ENCODE measurements around the gene IL37. TPM values are rescaled to one million over a fixed set of nuclear protein-coding genes. Genes with fewer than 3 reads are reported as not detected.
"Not testable (repeated sequence)": the region's sequence is repeated elsewhere in the genome, so short reads cannot be mapped to it uniquely, and the experiment has no call there.

The IL37 gene
- total RNA-seq, 2 experiments from 2014 or later = not detected

DNA sequence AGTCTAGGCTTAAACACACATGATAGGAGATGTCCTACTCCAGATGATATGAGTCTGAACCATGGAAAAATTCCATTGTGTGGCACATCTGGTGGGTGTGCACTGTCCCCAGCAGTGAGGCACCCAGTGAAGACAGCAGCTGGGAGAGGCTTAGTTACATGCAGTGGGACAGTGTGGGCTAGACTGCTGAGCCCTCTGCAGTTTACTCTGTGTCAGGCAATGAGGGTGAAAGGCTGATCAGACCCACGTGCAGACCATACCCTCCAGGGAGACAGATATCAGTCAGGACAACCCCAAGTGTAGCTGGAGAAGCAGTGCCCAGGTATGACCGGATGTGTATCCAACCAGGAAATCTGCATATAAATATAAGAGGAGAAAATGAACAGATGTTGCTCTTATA lies 13.4 kb downstream of the IL37 start:
- POLR2A ChIA-PET = no interaction called here
- intact Hi-C loops (cut with DNase I, micrococcal nuclease) = no loop called here
- peaks cover 2% of the 10 kb centered on the region for H3K27me3 Mint-ChIP-seq
- no peak overlapping the region for H3K4me3 Mint-ChIP-seq
- no peak for DNase-seq
- no peak for ATAC-seq
- CTCF ChIA-PET = interaction anchor here (1.8 to 4.0 kb wide), 2 partner anchors 17 kb away, joined by 4 to 20 read pairs; no protein-coding TSS in a partner anchor
- no peaks in the 10 kb centered on the region for H3K4me1 Mint-ChIP-seq
- peaks cover 2% of the 10 kb centered on the region for H3K9me3 Mint-ChIP-seq (ENCODE audit: low read depth)
- peaks cover 2% of the 10 kb centered on the region for H3K36me3 Mint-ChIP-seq (ENCODE audit: low read depth)
- no peak overlapping the region for H3K27ac Mint-ChIP-seq

DNA sequence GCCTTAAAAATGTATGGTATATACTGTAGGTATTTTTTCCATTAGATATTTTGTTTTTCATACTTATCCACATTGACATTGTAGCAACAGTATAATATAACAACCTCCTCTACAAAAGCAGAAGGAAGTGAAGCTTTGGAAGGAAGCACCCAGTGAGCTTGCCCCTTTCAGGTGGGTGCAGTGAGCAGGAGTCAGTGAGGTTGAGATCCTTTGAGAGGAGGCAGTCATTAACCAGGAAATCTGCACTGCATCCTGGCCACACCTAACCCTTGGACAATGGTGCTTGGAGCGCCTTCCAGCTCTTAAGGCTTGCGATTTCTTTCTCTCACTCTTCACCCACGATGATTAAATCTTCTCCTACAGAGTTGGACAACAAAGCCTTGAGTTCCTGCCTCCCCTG lies 13.9 kb downstream of the IL37 start:
- Mint-ChIP-seq H3K27me3 (peaks cover 2% of the 10 kb centered on the region), H3K36me3 (ENCODE audit: low read depth) (no peaks in the 10 kb centered on the region), H3K9me3 (ENCODE audit: low read depth) (peaks cover under 1% of the 10 kb centered on the region), H3K4me1 (no peaks in the 10 kb centered on the region), H3K27ac (no peak overlapping the region), H3K4me3 (no peak overlapping the region)
- CTCF ChIA-PET = interaction anchor here (1.0 to 4.0 kb wide), 4 partner anchors 17 to 175 kb away, joined by 3 to 20 read pairs (median 6); no protein-coding TSS in a partner anchor
- POLR2A ChIA-PET = interaction anchor here (0.6 kb wide), 1 partner anchor 8 kb away, joined by 3 read pairs; no protein-coding TSS in a partner anchor
- ATAC-seq = no peak
- DNase-seq = no peak
- intact Hi-C loops (cut with DNase I, micrococcal nuclease) = no loop called here

DNA sequence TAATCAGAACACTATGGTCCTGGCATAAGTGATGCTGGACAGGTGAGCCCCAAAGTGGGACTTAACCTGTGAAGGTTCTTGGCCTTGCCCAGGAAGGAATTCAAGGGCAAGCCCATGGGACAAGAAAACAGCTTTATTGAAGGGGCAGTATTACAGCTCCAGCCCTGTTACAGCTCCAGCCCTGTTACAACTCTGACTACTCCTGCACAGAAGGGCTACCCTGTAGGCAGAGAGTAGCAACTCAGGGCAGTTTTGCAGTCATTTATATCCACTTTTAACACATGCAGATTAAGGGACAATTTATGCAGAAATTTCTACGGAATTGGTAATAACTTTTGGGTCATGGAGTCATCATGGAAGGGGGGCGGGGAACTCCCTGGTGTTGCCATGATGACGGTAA lies 15.7 kb downstream of the IL37 start:
- CTCF ChIA-PET = interaction anchor here (2.0 to 4.0 kb wide), 2 partner anchors 15 to 41 kb away, joined by 8 to 20 read pairs; no protein-coding TSS in a partner anchor
- Mint-ChIP-seq H3K4me3 (no peak overlapping the region), H3K27ac (no peak overlapping the region), H3K27me3 (peaks cover 2% of the 10 kb centered on the region), H3K9me3 (ENCODE audit: low read depth) (no peaks in the 10 kb centered on the region), H3K4me1 (no peaks in the 10 kb centered on the region), H3K36me3 (ENCODE audit: low read depth) (no peaks in the 10 kb centered on the region)
- intact Hi-C loops (cut with DNase I, micrococcal nuclease) = no loop called here
- POLR2A ChIA-PET = interaction anchor here (0.7 kb wide), 2 partner anchors 1135 to 1902 kb away, joined by 3 read pairs; no protein-coding TSS in a partner anchor
- ATAC-seq (no peak), DNase-seq (no peak)

DNA sequence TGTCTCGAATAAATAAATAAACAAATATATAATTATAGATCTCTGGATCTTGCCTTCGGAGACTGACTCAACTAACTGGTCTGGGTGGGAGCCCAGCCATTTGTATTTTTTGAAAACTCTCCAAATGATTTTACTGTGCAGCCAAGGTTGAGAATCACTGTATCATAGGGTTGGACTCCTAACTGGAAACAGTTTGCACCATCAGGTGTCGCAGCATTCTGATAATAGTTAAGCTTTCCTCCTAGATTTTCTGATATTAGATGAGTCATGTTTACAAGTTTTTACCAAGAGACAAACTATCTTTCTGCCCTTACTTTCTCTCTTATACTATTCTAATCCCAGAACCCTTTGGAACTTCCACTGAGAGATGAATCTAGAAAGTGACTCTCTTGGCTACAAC lies 16.8 kb downstream of the IL37 start:
- H3K4me3 Mint-ChIP-seq = no peak overlapping the region
- peaks cover 2% of the 10 kb centered on the region for H3K27me3 Mint-ChIP-seq
- CTCF ChIA-PET = interaction anchor here (4.0 kb wide), 1 partner anchor 14 kb away, joined by 20 read pairs; no protein-coding TSS in a partner anchor
- no peaks in the 10 kb centered on the region for H3K9me3 Mint-ChIP-seq (ENCODE audit: low read depth)
- H3K4me1 Mint-ChIP-seq = no peaks in the 10 kb centered on the region
- DNase-seq = no peak
- no peak for ATAC-seq
- H3K27ac Mint-ChIP-seq = no peak overlapping the region
- intact Hi-C loops (cut with DNase I, micrococcal nuclease) = no loop called here
- POLR2A ChIA-PET = interaction anchor here (0.7 kb wide), 1 partner anchor 9 kb away, joined by 4 read pairs; no protein-coding TSS in a partner anchor
- H3K36me3 Mint-ChIP-seq (ENCODE audit: low read depth) = no peaks in the 10 kb centered on the region

DNA sequence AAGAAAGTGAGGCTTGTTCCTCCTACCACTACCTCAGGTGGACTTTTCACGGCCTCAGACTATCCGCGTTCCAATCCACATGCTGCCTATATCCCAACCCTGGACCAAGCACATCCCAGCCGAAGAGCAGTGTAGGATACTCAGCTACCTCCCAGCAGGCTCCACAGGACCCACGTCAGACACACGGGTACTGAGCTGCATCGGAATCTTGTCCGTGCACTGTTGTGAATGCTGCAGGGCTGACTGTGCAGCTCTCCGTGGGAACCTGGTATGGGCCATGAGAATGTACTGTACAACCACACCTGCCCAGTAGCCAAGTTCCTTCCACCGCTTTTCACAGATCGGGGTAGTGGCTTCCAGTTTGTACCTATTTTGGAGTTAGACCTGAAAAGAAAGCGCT lies 22.3 kb downstream of the IL37 start:
- CTCF ChIA-PET = no interaction called here
- Mint-ChIP-seq H3K9me3 (ENCODE audit: low read depth) (no peaks in the 10 kb centered on the region), H3K27me3 (no peaks in the 10 kb centered on the region), H3K36me3 (ENCODE audit: low read depth) (no peaks in the 10 kb centered on the region), H3K27ac (no peak overlapping the region), H3K4me1 (no peaks in the 10 kb centered on the region), H3K4me3 (no peak overlapping the region)
- intact Hi-C loops (cut with DNase I, micrococcal nuclease) = no loop called here
- POLR2A ChIA-PET = no interaction called here
- DNase-seq (no peak), ATAC-seq (no peak)

DNA sequence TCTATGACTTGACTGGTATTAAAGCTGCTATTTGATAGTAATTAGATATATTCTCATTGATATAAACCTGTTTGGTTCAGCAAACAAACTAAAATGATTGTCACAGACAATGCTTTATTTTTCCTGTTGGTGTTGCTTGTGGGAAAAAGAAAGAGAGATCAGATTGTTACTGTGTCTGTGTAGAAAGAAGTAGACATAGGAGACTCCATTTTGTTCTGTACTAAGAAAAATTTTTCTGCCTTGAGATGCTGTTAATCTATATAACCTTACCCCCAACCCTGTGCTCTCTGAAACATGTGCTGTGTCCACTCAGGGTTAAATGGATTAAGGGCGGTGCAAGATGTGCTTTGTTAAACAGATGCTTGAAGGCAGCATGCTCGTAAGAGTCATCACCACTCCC lies 23.2 kb downstream of the IL37 start:
- not testable (repeated sequence) for H3K36me3 Mint-ChIP-seq (ENCODE audit: low read depth); ATAC-seq; H3K4me3 Mint-ChIP-seq

DNA sequence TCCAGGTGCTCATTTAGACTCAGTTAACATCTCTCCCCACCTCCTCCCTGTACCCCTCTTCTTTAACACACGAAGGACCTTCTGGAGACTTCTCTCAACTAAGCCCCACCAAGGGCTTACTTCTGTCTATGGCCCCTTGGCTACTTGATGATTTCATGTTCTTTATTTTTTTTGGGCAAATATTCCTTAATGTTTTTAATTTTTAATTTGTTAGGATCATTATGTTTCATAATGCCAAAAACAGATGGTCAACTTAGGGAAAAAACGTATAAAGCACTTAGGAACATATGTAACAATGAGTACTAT lies 25.9 kb downstream of the IL37 start:
- Mint-ChIP-seq H3K27me3 (no peaks in the 10 kb centered on the region), H3K36me3 (ENCODE audit: low read depth) (no peaks in the 10 kb centered on the region), H3K4me3 (no peak overlapping the region), H3K9me3 (ENCODE audit: low read depth) (no peaks in the 10 kb centered on the region), H3K4me1 (no peaks in the 10 kb centered on the region), H3K27ac (no peak overlapping the region)
- intact Hi-C loops (cut with DNase I, micrococcal nuclease) = no loop called here
- ChIA-PET CTCF (no interaction called here), POLR2A (no interaction called here)
- DNase-seq (no peak), ATAC-seq (no peak)

More for the DNA sequence above, 23.2 kb downstream of the IL37 start:
- POLR2A ChIA-PET; DNase-seq; H3K27me3 Mint-ChIP-seq; H3K4me1 Mint-ChIP-seq; CTCF ChIA-PET; intact Hi-C loops (cut with DNase I, micrococcal nuclease); H3K27ac Mint-ChIP-seq; H3K9me3 Mint-ChIP-seq (ENCODE audit: low read depth): not testable (repeated sequence)

DNA sequence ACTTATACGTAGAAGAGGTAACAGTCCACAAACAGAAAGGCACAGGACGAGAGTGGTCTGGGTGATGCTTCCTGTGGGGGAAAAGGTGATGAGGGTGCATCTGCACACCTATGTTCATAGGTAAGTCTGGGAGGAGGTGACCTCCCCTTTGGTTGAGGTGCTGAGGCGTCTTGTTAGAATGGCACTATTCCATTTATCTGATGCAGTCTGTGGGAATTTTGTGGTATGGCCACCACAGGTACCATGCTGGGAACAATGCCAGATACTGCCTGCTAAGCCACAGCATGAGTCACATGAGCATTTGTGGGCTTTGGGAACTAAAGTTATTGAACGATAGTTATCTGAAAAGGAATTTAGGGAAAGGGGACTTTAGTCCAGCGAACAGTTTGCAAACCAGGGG lies 27.9 kb downstream of the IL37 start:
- ChIA-PET POLR2A (no interaction called here), CTCF (interaction anchor here (0.5 to 5.0 kb wide), 3 partner anchors 36 to 190 kb away, joined by 4 to 94 read pairs (median 6); no protein-coding TSS in a partner anchor)
- Mint-ChIP-seq H3K36me3 (ENCODE audit: low read depth) (no peaks in the 10 kb centered on the region), H3K4me3 (no peak overlapping the region), H3K27me3 (no peaks in the 10 kb centered on the region), H3K4me1 (no peaks in the 10 kb centered on the region), H3K9me3 (ENCODE audit: low read depth) (no peaks in the 10 kb centered on the region), H3K27ac (no peak overlapping the region)
- no peak for ATAC-seq
- intact Hi-C loops (cut with DNase I, micrococcal nuclease) = no loop called here
- no peak for DNase-seq

DNA sequence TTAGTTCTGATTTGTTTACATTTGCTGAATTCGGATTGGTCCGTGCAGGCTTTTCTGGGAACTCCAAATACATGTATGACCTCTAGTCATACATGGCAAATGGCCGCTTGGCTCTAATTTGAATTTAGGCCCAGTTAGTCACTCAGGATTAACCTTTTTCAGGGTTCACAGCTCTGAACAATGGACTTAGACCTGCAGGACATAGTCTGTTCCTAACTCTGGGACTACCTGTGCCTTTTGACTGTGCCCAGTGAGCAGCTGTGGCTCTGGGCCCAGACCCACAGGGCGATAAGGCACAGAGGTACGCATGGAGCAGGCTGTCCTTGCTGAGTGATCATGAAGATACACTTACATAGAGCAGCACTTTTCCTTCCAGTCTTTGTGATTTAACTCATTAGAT lies 28.5 kb downstream of the IL37 start:
- CTCF ChIA-PET = interaction anchor here (1.1 to 5.0 kb wide), 4 partner anchors 17 to 190 kb away, joined by 3 to 94 read pairs (median 30); no protein-coding TSS in a partner anchor
- intact Hi-C loops (cut with DNase I, micrococcal nuclease) = no loop called here
- Mint-ChIP-seq H3K4me3 (no peak overlapping the region), H3K4me1 (no peaks in the 10 kb centered on the region), H3K27ac (no peak overlapping the region), H3K9me3 (ENCODE audit: low read depth) (no peaks in the 10 kb centered on the region), H3K36me3 (ENCODE audit: low read depth) (no peaks in the 10 kb centered on the region), H3K27me3 (no peaks in the 10 kb centered on the region)
- POLR2A ChIA-PET = no interaction called here
- no peak for DNase-seq
- ATAC-seq = no peak

DNA sequence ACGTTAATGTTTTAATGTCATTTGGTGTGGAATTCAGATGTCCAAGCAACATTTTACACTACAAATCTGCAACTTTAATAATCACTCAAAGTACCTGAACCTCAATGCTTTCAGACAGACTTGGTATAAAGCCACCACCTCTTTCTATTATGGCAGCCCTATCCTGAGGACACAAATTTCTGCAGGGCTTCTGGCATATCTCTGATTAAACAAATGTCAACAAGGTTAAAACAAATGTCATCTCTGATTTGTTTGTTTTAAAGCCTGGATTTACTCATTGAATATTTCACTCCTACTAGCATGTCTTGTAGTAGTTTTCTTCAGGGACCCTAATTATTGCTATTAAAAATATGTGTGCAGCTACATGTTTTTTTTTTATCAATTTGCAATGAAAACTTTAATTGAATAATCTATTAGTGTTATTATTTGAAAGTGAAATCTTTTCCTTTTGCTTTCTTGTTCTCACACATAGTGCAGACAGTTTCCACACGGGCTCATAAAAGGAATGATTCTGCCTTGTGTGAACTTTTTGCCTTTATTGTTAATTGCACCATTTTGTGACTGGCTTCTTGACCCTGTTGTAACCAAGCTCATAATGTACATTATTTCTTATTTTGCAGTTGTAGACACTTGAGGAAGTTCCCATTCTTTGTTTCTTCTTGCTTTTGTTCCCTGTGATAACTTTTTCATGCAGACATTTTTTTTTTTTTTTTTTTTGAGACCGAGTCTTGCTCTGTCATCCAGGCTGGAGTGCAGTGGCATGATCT lies 30.1 kb downstream of the IL37 start:
- no peak for DNase-seq
- no peaks in the 10 kb centered on the region for H3K36me3 Mint-ChIP-seq (ENCODE audit: low read depth)
- ChIA-PET CTCF (interaction anchor here (0.5 to 5.0 kb wide), 58 partner anchors 8 to 590 kb away, joined by 3 to 94 read pairs (median 4); partner anchors contain the start of genes CKAP2L, IL36G and IL37), POLR2A (interaction anchor here (1.0 kb wide), 1 partner anchor 191 kb away, joined by 4 read pairs; no protein-coding TSS in a partner anchor)
- ATAC-seq = no peak
- no peaks in the 10 kb centered on the region for H3K4me1 Mint-ChIP-seq
- no peak overlapping the region for H3K27ac Mint-ChIP-seq
- H3K27me3 Mint-ChIP-seq = no peaks in the 10 kb centered on the region
- H3K9me3 Mint-ChIP-seq (ENCODE audit: low read depth) = no peaks in the 10 kb centered on the region
- no peak overlapping the region for H3K4me3 Mint-ChIP-seq
- intact Hi-C loops (cut with DNase I, micrococcal nuclease) = loop anchor here (1.0 to 2.0 kb wide), 3 partner anchors 56 to 192 kb away; no protein-coding TSS in a partner anchor

DNA sequence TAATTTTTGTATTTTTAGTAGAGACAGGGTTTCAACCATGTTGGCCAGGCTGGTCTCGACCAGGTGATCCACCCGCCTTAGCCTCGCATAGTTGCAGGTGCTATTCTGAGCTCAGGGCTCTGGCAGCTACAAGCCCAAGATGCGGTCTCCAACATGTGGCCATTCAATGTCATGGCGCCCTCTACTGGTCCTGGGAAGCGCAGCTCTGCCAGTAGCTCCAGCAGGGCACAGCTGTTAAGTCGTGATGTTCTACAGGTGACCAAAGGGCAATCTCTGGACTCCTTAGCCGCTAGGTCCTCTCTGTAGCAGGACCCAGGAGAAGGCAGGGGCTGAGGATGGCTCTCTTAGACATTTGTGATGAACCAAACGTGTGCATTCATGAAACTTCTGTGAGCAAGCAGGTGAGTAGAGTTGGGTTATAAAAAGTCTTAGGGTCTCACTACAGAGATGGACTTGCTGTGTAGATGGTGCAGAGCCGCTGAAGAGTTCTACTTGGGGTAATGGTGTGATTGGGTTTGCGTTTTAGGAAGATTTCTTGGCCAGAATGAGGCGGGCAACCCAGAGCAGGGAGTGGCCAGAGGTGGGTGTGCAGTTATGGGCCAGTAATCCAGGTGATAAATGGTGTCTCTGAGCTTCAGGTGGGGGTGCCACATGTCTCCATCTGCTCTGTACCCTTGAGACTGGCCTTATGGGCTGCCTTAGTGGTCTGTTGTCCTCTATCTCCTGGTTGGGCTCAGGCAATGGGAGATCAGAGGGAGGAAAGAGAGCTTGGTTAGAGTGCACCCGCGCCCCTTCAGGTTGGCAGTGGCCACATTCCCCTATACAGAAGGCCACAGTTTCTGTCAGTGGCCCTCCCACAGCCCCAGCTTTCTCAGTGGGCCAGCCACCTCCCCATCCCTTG lies 31.0 kb downstream of the IL37 start:
- peak; percentile 96 for ATAC-seq
- Mint-ChIP-seq H3K4me3 (no peak overlapping the region), H3K27me3 (no peaks in the 10 kb centered on the region), H3K36me3 (ENCODE audit: low read depth) (no peaks in the 10 kb centered on the region), H3K27ac (no peak overlapping the region), H3K9me3 (ENCODE audit: low read depth) (no peaks in the 10 kb centered on the region), H3K4me1 (no peaks in the 10 kb centered on the region)
- DNase-seq = peak; percentile 89
- ChIA-PET POLR2A (interaction anchor here (0.5 to 1.0 kb wide), 2 partner anchors 140 to 192 kb away, joined by 3 to 4 read pairs; no protein-coding TSS in a partner anchor), CTCF (interaction anchor here (0.5 to 5.0 kb wide), 61 partner anchors 10 to 1045 kb away, joined by 3 to 94 read pairs (median 4); partner anchors contain the start of genes CKAP2L, IL36G and IL37)
- intact Hi-C loops (cut with DNase I, micrococcal nuclease) = loop anchor here (1.0 to 2.0 kb wide), 4 partner anchors 57 to 341 kb away; no protein-coding TSS in a partner anchor

Data from activated CD4-positive, alpha-beta T cell treated with anti-CD3 and anti-CD28 coated beads for 36 hours (primary cell).